Gastroesophageal sphincter (tissue), 4 donors: ENCODE data around the gene CPSF4L. TPM values are rescaled to one million over a fixed set of nuclear protein-coding genes. Genes with fewer than 3 reads are reported as not detected.

ENCODE experiments used
- ATAC-seq: fragments of 150-250 bp; one replicate; pipeline ENCODE4 v1.9.1; 2016; ENCODE audit warnings: mild to moderate bottlenecking, moderate library complexity
- H3K27ac ChIP-seq, 4 donors: fragments of 200-600 bp; sonication (generic) in 3 of 4; 1 replicate in 3 of 4; 2 replicates in 1 of 4; pipeline ENCODE4 v1.5.1; 2016 to 2019
- H3K27me3 ChIP-seq: fragments of 200-600 bp; sonication (generic); one replicate; pipeline ENCODE4 v1.5.1; 2019
- H3K36me3 ChIP-seq, 2 donors: fragments of 200-600 bp; sonication (generic); one replicate each; pipeline ENCODE4 v1.5.1; 2019; ENCODE audit warnings: control low read depth in 1 of 2
- H3K4me1 ChIP-seq, 3 donors: fragments of 200-600 bp; sonication (generic); 1 replicate in 2 of 3; 2 replicates in 1 of 3; pipeline ENCODE4 v1.5.1; 2016 to 2019; ENCODE audit warnings: control low read depth in 2 of 3
- H3K4me3 ChIP-seq, 2 donors: fragments of 200-600 bp; sonication (generic); one replicate each; pipeline ENCODE4 v1.5.1; 2019; ENCODE audit warnings: mild to moderate bottlenecking in 1 of 2, moderate library complexity in 1 of 2
- H3K9me3 ChIP-seq, 3 donors: fragments of 200-600 bp; sonication (generic); one replicate each; pipeline ENCODE4 v1.5.1; 2017 to 2019; ENCODE audit warnings: control low read depth in 2 of 3
- CTCF ChIP-seq, 4 experiments: fragments of 200-600 bp in 2 of 4; fragments of 450-650 bp in 2 of 4; sonication (generic) in 1 of 4; IDR thresholded peaks; one replicate each; pipeline ENCODE4 v1.5.1; 2017 to 2019; ENCODE audit warnings: antibody characterized with exemption in 4 of 4, mild to moderate bottlenecking in 2 of 4, moderate library complexity in 2 of 4
- EP300 ChIP-seq: sonication (generic); formaldehyde crosslinking; IDR thresholded peaks from one replicate; pipeline ENCODE4 v1.6.1; 2017; ENCODE audit warnings: antibody characterized with exemption, mild to moderate bottlenecking
- POLR2A ChIP-seq, 2 donors: fragments of 450-650 bp; IDR thresholded peaks; one replicate each; pipeline ENCODE4 v1.6.1; 2017; ENCODE audit warnings: antibody characterized with exemption in 2 of 2, mild to moderate bottlenecking in 2 of 2, moderate library complexity in 1 of 2
- POLR2AphosphoS5 ChIP-seq: sonication (generic); formaldehyde crosslinking; IDR thresholded peaks from one replicate; pipeline ENCODE4 v1.6.1; 2017; ENCODE audit warnings: antibody characterized with exemption
- WGBS, 2 donors: methylation state at CpG; one replicate each; pipeline ENCODE4 v1.1.5; 2018; ENCODE audit warnings: low coverage in 1 of 2; 5-methylcytosine and 5-hydroxymethylcytosine counted together
- total RNA-seq, 4 donors: library from RNA; depleted of rRNA; stranded (reverse); fragments of >200 nt; gene quantifications; one replicate each; pipeline ENCODE4 v1.1.0, GENCODE V29; 2016

The CPSF4L gene
- total RNA-seq, 4 donors from 2014 or later = not detected

- H3K4me1 ChIP-seq = peaks cover 0 to 24% (median 0%) of the 10 kb centered on the region in 3 donors
- H3K4me3 ChIP-seq = no peak overlapping the region
- 57 to 66% methylated on average over 5 to 8 of the region's 10 CpGs for WGBS, 2 donors
- ATAC-seq = no peak
- TF ChIP-seq EP300 (no peak), POLR2AphosphoS5 (no peak), CTCF (IDR thresholded peaks at IDR 0.05) (no peak), POLR2A (IDR thresholded peaks at IDR 0.05) (no peak)
- peak overlapping the region in 3 of 4 donors; percentile 32 to 47 (median 41) for H3K27ac ChIP-seq
- peaks cover 0 to 100% of the 10 kb centered on the region in 2 donors for H3K36me3 ChIP-seq
- H3K27me3 ChIP-seq = no peaks in the 10 kb centered on the region
- no peaks in the 10 kb centered on the region for H3K9me3 ChIP-seq
Observed at GRCh38 chr17:73203788-73204479, 57.7 kb downstream of the CPSF4L start.

- Histone ChIP-seq H3K27ac (peak overlapping the region in 3 of 4 donors; percentile 32 to 47 (median 41)), H3K4me1 (peaks cover 0 to 24% (median 0%) of the 10 kb centered on the region in 3 donors), H3K27me3 (no peaks in the 10 kb centered on the region), H3K36me3 (peaks cover 0 to 100% of the 10 kb centered on the region in 2 donors), H3K9me3 (no peaks in the 10 kb centered on the region), H3K4me3 (no peak overlapping the region)
- 43 to 44% methylated on average over 4 to 8 of the region's 8 CpGs for WGBS, 2 donors
- TF ChIP-seq POLR2AphosphoS5 (peak; percentile 43), CTCF (IDR thresholded peaks at IDR 0.05) (no peak)
- peak; percentile 62 for ATAC-seq
Observed at GRCh38 chr17:73203135-73203787, 58.4 kb downstream of the CPSF4L start.

GRCh38 chr17:73201215-73202069, 60.2 kb downstream of the CPSF4L start:
- no peak overlapping the region for H3K4me3 ChIP-seq
- ATAC-seq = no peak
- no peak for TF ChIP-seq CTCF (IDR thresholded peaks at IDR 0.05)
- TF ChIP-seq EP300 = no peak
- no peak for TF ChIP-seq POLR2A (IDR thresholded peaks at IDR 0.05)
- no peak for TF ChIP-seq POLR2AphosphoS5
- peaks cover 0 to 27% (median 0%) of the 10 kb centered on the region in 3 donors for H3K4me1 ChIP-seq
- WGBS, 2 donors = 82 to 83% methylated on average over 7 to 11 of the region's 19 CpGs
- peaks cover 0 to 100% of the 10 kb centered on the region in 2 donors for H3K36me3 ChIP-seq
- H3K9me3 ChIP-seq = no peaks in the 10 kb centered on the region
- H3K27ac ChIP-seq = peak overlapping the region in 1 of 4 donors; percentile 2
- no peaks in the 10 kb centered on the region for H3K27me3 ChIP-seq

GRCh38 chr17:73200476-73200875, 61.2 kb downstream of the CPSF4L start:
- no peak for TF ChIP-seq POLR2A (IDR thresholded peaks at IDR 0.05)
- TF ChIP-seq CTCF (IDR thresholded peaks at IDR 0.05) = no peak
- no peak overlapping the region for H3K27ac ChIP-seq
- ATAC-seq = no peak
- 86 to 90% methylated on average over 3 to 10 of the region's 10 CpGs for WGBS, 2 donors
- peaks cover 0 to 93% of the 10 kb centered on the region in 2 donors for H3K36me3 ChIP-seq
- H3K27me3 ChIP-seq = no peaks in the 10 kb centered on the region
- H3K4me1 ChIP-seq = peaks cover 0 to 30% (median 0%) of the 10 kb centered on the region in 3 donors
- no peaks in the 10 kb centered on the region for H3K9me3 ChIP-seq
- no peak overlapping the region for H3K4me3 ChIP-seq
